ENCODE measurements around the gene DCDC2C.

DNA sequence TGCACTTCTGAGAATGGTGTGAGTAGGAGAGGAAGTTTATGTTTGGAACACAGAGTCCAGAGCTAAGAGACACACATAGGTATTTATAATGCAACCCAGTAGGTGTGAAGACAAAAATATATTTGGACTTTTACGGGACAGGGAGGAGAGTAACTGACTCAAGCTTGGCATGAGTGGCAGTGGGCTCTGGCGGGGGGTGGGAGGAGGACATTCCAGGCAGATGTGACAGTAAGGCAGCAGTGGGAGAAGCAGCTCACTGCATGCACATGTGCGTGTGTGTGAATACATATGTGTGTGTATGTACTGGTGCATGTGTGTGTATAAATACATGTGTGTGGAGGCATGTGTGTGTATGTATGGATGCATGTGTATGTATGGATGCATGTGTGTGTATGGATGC, 51.4 kb downstream of the DCDC2C start:
- TF ChIP-seq POLR2A (IDR thresholded peaks at IDR 0.05) (no peak), POLR2AphosphoS5 (IDR thresholded peaks at IDR 0.05) (no peak)
- TF ChIP-seq, protein P1, sequence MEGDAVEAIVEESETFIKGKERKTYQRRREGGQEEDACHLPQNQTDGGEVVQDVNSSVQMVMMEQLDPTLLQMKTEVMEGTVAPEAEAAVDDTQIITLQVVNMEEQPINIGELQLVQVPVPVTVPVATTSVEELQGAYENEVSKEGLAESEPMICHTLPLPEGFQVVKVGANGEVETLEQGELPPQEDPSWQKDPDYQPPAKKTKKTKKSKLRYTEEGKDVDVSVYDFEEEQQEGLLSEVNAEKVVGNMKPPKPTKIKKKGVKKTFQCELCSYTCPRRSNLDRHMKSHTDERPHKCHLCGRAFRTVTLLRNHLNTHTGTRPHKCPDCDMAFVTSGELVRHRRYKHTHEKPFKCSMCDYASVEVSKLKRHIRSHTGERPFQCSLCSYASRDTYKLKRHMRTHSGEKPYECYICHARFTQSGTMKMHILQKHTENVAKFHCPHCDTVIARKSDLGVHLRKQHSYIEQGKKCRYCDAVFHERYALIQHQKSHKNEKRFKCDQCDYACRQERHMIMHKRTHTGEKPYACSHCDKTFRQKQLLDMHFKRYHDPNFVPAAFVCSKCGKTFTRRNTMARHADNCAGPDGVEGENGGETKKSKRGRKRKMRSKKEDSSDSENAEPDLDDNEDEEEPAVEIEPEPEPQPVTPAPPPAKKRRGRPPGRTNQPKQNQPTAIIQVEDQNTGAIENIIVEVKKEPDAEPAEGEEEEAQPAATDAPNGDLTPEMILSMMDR (IDR thresholded peaks at IDR 0.05), result no peak
